A673 (cell line): ENCODE measurements around the gene PPP2R2D. TPM values are rescaled to one million over a fixed set of nuclear protein-coding genes. Genes with fewer than 3 reads are reported as not detected.

Experiments used
- Bru-seq: library from RNA; stranded (reverse); fragments of 400-500 nt; gene quantifications from one replicate; lab custom pipeline; 2021; lab: Mats Ljungman, UMichigan
- BruChase-seq, 2 experiments: library from RNA; stranded (reverse); fragments of 400-500 nt; gene quantifications; one replicate each; lab custom pipeline; 2021; lab: Mats Ljungman, UMichigan
- BruUV-seq: library from RNA; stranded (reverse); fragments of 400-500 nt; replicated peaks from 2 replicates; lab custom pipeline; 2021; lab: Mats Ljungman, UMichigan
- CTCF ChIA-PET: fragments of 300-600 bp; sonication (Branson Sonifier 250); formaldehyde crosslinking; loops from one replicate; lab custom pipeline; 2022; ENCODE audit warnings: antibody characterized with exemption; lab: Charles Lee
- POLR2A ChIA-PET: fragments of 300-600 bp; sonication (Branson Sonifier 250); formaldehyde crosslinking; loops from one replicate; lab custom pipeline; 2022; ENCODE audit warnings: antibody characterized with exemption; ENCODE audit not compliant: low non-redundant PET; lab: Charles Lee
- DNase-seq: peaks from one replicate; pipeline ENCODE4 v3.0.0-alpha.2; 2015; ENCODE audit warnings: low spot score
- H3K27ac ChIP-seq: fragments of 200-600 bp; sonication (generic); 2 replicates; pipeline ENCODE4 v1.5.1; 2016; ENCODE audit warnings: mixed run types, low read depth, mild to moderate bottlenecking, mixed read lengths, antibody characterized with exemption, low read length; ENCODE audit not compliant: poor library complexity, severe bottlenecking
- H3K27me3 ChIP-seq: fragments of 200-600 bp; sonication (generic); replicated peaks from 2 replicates; pipeline ENCODE4 v1.6.1; 2017; ENCODE audit warnings: mixed run types, low read depth, mild to moderate bottlenecking, mixed read lengths, antibody characterized with exemption, low read length; ENCODE audit not compliant: insufficient read depth, poor library complexity
- H3K36me3 ChIP-seq: fragments of 200-600 bp; sonication (generic); 2 replicates; pipeline ENCODE4 v1.6.1; 2016; ENCODE audit warnings: mixed run types, mild to moderate bottlenecking, mixed read lengths, antibody characterized with exemption, low read length; ENCODE audit not compliant: insufficient read depth, poor library complexity, severe bottlenecking
- H3K4me1 ChIP-seq: fragments of 200-600 bp; sonication (generic); 2 replicates; pipeline ENCODE4 v1.6.1; 2017; ENCODE audit warnings: mixed run types, mild to moderate bottlenecking, mixed read lengths, antibody characterized with exemption, low read length; ENCODE audit not compliant: insufficient read depth, poor library complexity, severe bottlenecking
- H3K4me3 ChIP-seq: fragments of 200-600 bp; sonication (generic); 2 replicates; pipeline ENCODE4 v1.5.1; 2016; ENCODE audit warnings: low read depth, mixed run types, mild to moderate bottlenecking, mixed read lengths, low read length; ENCODE audit not compliant: poor library complexity, severe bottlenecking
- H3K9me3 ChIP-seq: fragments of 200-600 bp; sonication (generic); 2 replicates; pipeline ENCODE4 v1.6.1; 2016; ENCODE audit warnings: mixed run types, low read depth, mild to moderate bottlenecking, mixed read lengths, antibody characterized with exemption, low read length; ENCODE audit not compliant: poor library complexity, severe bottlenecking
- CTCF ChIP-seq: fragments of 300-800, 200-600 bp; sonication (generic); conservative IDR thresholded peaks from 2 replicates; pipeline ENCODE4 v1.5.1; 2017; ENCODE audit warnings: low read depth, mild to moderate bottlenecking, antibody characterized with exemption, low read length, moderate library complexity, mixed read lengths
- EZH2 ChIP-seq: fragments of 200-600 bp; sonication (generic); IDR thresholded peaks from 2 replicates; pipeline ENCODE4 v1.6.1; 2017; ENCODE audit warnings: borderline replicate concordance, low read depth, mild to moderate bottlenecking, mixed read lengths, antibody characterized with exemption, low read length; ENCODE audit not compliant: poor library complexity, severe bottlenecking
- intact Hi-C: fragments of 100-400 bp; cut with micrococcal nuclease; formaldehyde crosslinking; loops from one replicate; pipeline ENCODE4 v1.10.0; 2022; ENCODE audit not compliant: unreplicated experiment
- long read RNA-seq: library from polyadenylated mRNA; stranded (forward); transcript quantifications from one replicate; pipeline ENCODE4 v2.0.0, GENCODE V29; 2022
- total RNA-seq: library from RNA; stranded (reverse); gene quantifications from 2 replicates; pipeline ENCODE4 v1.2.3, GENCODE V29; 2021

Gene PPP2R2D
- total RNA-seq: 48.4 and 49.1 TPM in 2 replicates
- percentile 81 among the genes with signal in this experiment for Bru-seq, nascent RNA
- percentile 85 among the genes with signal in this experiment for BruChase-seq, experiment 1, labeled RNA remaining after a 2-hour chase
- percentile 85 among the genes with signal in this experiment for BruChase-seq, experiment 2, labeled RNA remaining after a 6-hour chase
- long read RNA-seq, full-length matches to known transcripts: 59 of 132 reads
- long read RNA-seq, partial matches to known transcripts: 26 of 132 reads
- long read RNA-seq, other reads (novel, unspliced or antisense): 47 of 132 reads

DNA sequence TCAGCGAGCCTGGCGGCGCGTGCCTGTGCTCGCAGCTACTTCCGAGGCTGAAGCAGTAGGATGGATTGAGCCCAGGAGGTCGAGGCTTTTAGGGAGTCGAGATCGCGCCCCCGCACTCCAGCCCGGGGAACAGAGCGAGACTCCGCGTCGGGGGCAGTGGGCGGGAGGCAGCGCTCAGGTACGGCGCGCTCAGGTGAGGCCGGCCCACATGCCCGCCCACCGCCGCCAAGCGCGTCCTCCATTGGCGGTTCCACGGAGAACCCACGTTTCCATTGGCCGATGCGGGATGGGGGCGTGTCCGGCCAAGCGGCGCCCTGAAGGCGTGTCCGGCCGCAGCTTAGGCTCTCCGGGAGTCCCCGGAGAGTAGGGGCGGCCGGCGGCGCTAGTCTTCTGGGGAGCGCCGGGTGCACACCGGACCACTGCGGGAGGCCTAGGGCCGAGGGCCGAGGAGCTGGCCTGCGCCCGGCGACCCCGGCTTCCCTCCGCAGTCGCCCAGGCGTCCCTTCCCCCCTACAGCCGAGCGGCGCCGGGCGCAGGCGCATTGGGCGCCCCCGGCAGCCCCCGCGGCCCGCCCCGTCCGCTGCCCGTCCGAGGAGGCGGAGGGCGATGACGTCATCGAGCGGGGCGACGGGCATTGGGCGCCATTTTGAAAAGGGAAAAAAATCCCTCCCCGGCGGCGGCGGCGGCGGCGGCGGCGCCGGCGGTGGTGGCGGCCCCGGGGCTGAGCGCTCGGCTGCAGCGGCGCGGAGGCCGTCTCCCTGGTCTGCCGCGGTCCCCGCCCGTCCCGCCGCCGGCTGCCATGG is at the start of gene PPP2R2D:
TSS of gene PPP2R2D (plus strand) at position 659 of the 803 bp plus-strand sequence. CDS start at position 800, 141 bp downstream.
- peaks cover 7% of the 10 kb centered on the region for H3K36me3 ChIP-seq
- peaks cover 7% of the 10 kb centered on the region for H3K4me1 ChIP-seq
- no peak for TF ChIP-seq EZH2
- no peak for TF ChIP-seq CTCF
- H3K4me3 ChIP-seq: peak within 1 kb of the TSS; percentile 93
- ChIA-PET POLR2A (no interaction called here), CTCF (interaction anchor here (1.3 to 1.9 kb wide), 2 partner anchors 44 to 122 kb away, joined by 3 to 8 read pairs; no protein-coding TSS in a partner anchor)
- H3K27ac ChIP-seq: peak within 1 kb of the TSS; percentile 91
- intact Hi-C loops: no loop called here
- peaks cover 15% of the 10 kb centered on the region for H3K27me3 ChIP-seq
- no peaks in the 10 kb centered on the region for H3K9me3 ChIP-seq
- peak; percentile 95 for DNase-seq
- BruUV-seq: no TSS peak

- Histone ChIP-seq H3K27me3 (no peaks in the 10 kb centered on the region), H3K4me3 (no peak overlapping the region), H3K4me1 (no peaks in the 10 kb centered on the region), H3K36me3 (no peaks in the 10 kb centered on the region), H3K27ac (no peak overlapping the region), H3K9me3 (no peaks in the 10 kb centered on the region)
- BruUV-seq: no TSS peak
- peak; percentile 38 for DNase-seq
- ChIA-PET CTCF (no interaction called here), POLR2A (no interaction called here)
- no peak for TF ChIP-seq CTCF
- TF ChIP-seq EZH2: no peak
- intact Hi-C loops: no loop called here
Measured at GRCh38 chr10:131851346-131851745, 49.5 kb upstream of the PPP2R2D start.

DNA sequence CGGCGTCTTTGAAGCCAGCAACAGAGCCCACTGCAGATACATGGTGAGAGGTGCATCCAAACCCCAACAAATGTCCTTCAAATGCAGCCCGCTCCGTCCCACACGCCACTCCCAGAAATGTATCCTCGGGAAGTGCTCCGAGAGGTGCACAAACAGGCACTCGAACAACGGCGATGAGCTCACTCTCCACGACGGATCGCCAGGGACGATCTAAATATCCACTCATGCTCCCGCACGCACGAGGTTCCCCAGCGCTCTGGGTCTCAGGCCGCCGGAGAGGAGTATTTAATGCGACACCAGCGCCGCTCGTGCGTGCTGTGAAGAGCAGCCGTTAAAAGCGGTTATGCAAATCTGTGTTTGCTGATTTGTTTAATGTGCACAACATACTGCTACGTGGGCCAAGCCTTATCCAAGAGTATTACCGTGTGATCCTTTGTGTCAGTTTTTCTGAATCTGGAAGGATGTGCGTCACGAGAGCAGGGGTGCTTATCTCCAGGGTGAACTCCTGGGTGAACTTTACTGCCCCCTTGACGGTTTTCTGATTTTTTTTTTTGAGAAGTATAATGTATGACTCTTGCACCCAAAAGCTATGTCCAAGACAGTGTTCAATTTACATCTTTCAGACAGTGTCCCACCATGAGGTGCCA is 48.5 kb upstream of the PPP2R2D start:
- no peaks in the 10 kb centered on the region for H3K36me3 ChIP-seq
- H3K9me3 ChIP-seq: no peaks in the 10 kb centered on the region
- intact Hi-C loops: no loop called here
- H3K4me3 ChIP-seq: no peak overlapping the region
- POLR2A ChIA-PET: no interaction called here
- no peak for DNase-seq
- no peak overlapping the region for H3K27ac ChIP-seq
- TF ChIP-seq CTCF (no peak), EZH2 (no peak)
- no peaks in the 10 kb centered on the region for H3K27me3 ChIP-seq
- no TSS peak for BruUV-seq
- CTCF ChIA-PET: no interaction called here
- H3K4me1 ChIP-seq: no peaks in the 10 kb centered on the region
